Brain microvascular endothelial cell (primary cell): Measurements from ENCODE around the gene ANO8.
A peak's percentile ranks its signal among the peaks of the same experiment; 100 is the strongest.

ENCODE experiments used
- DNase-seq: peaks from one replicate; pipeline ENCODE4 v3.0.0-alpha.2; 2020
- H3K27ac ChIP-seq: fragments of 250-450 bp; sonication (Bioruptor Pico); 2 replicates; pipeline ENCODE4 v1.5.1; 2020; ENCODE audit warnings: mild to moderate bottlenecking, moderate library complexity
- H3K27me3 ChIP-seq: fragments of 250-450 bp; sonication (Bioruptor Pico); replicated peaks from 2 replicates; pipeline ENCODE4 v1.5.1; 2020; ENCODE audit warnings: mild to moderate bottlenecking
- H3K36me3 ChIP-seq: fragments of 250-450 bp; sonication (Bioruptor Pico); replicated peaks from 2 replicates; pipeline ENCODE4 v1.5.1; 2020; ENCODE audit warnings: mild to moderate bottlenecking
- H3K4me3 ChIP-seq: 2 replicates; pipeline ENCODE4 v1.5.1; 2011; ENCODE audit warnings: low read depth, mild to moderate bottlenecking, control low read depth, low read length, moderate library complexity
- in situ Hi-C: cut with HindIII; loops from 2 replicates; pipeline ENCODE4 v1.10.0; 2017; ENCODE audit warnings: low sequenced_read_pairs, low pct_ligation_motif_present
- TF ChIP-seq, protein P1 (sequence below): IDR thresholded peaks from 2 replicates; pipeline ENCODE4 v1.5.1; 2011; ENCODE audit warnings: low read depth, mild to moderate bottlenecking, moderate library complexity, low read length, control low read depth, inconsistent platforms; ENCODE audit errors: missing control alignments

ANO8 gene

DNA sequence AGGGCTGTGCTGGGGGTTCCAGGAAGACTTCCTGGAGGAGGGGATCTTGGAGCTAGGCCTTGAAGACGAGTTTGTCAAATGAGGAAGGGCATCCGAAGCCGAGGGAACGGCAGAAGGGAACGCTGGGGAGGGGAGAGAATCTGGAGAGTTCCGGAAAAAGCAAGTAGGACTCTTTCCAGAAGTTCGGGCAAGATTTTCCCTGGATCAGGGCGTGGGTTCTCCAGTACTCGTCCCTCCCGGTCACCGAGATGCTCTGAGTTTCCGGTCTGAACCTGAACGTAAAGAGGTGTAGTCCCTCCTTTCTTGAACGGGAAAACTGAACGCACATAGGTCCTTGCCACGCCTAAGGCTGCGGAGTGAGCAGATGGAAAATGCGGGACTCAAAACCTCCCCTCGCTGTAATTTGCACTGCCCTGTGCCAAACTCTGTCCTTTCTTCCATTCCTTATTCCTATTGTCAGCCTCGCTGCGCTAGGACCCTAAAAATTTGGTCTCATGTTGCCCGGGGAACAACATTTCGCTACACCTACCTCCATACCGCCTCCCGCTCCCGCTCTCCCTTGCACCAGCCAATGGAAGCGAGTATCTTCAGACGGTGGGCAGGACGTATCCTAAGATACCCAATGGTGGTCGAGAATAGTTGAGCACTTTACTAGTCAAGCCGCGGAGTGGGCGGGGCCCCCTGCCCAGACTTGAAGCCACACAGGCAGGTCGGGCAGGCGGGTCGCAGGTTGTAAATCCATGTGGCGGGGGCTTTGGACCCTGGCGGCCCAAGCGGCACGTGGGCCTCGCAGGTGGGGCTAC is 2.4 kb upstream of the ANO8 start, which contains the start of gene GTPBP3:
GTPBP3 (plus strand) TSS at position 682 of the 803 bp plus-strand sequence; CDS start at position 741, 59 bp downstream.
- H3K36me3 ChIP-seq = peaks cover 4% of the 10 kb centered on the region
- DNase-seq = peak; percentile 99
- in situ Hi-C loops = no loop called here
- H3K4me3 ChIP-seq = peak within 1 kb of the TSS; percentile 87
- H3K27ac ChIP-seq = peak within 1 kb of the TSS; percentile 49
- no peaks in the 10 kb centered on the region for H3K27me3 ChIP-seq
- TF ChIP-seq, protein P1, sequence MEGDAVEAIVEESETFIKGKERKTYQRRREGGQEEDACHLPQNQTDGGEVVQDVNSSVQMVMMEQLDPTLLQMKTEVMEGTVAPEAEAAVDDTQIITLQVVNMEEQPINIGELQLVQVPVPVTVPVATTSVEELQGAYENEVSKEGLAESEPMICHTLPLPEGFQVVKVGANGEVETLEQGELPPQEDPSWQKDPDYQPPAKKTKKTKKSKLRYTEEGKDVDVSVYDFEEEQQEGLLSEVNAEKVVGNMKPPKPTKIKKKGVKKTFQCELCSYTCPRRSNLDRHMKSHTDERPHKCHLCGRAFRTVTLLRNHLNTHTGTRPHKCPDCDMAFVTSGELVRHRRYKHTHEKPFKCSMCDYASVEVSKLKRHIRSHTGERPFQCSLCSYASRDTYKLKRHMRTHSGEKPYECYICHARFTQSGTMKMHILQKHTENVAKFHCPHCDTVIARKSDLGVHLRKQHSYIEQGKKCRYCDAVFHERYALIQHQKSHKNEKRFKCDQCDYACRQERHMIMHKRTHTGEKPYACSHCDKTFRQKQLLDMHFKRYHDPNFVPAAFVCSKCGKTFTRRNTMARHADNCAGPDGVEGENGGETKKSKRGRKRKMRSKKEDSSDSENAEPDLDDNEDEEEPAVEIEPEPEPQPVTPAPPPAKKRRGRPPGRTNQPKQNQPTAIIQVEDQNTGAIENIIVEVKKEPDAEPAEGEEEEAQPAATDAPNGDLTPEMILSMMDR = no peak

DNA sequence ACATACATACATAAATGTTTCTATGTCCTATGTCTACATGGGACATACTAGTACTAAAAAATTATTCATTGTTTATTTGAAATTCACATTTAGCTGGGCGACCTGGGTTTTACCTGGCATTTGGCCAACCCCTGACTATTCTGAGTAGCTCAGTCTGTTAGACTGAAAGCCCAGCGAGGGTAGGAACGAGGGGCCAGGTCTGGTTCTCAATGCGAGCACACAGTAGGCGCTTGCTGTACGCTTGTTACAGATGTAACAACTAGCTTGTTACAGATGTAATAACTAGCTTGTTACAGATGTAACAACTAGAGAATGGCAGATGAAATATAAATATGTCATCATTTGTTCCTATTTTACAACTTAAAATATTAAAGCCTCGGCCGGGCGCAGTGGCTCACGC is 920 bp upstream of the ANO8 start:
- peaks cover 4% of the 10 kb centered on the region for H3K36me3 ChIP-seq
- no peak overlapping the region for H3K4me3 ChIP-seq
- TF ChIP-seq, protein P1 = no peak
- H3K27ac ChIP-seq = no peak overlapping the region
- H3K27me3 ChIP-seq = no peaks in the 10 kb centered on the region
- in situ Hi-C loops = no loop called here
- no peak for DNase-seq

DNA sequence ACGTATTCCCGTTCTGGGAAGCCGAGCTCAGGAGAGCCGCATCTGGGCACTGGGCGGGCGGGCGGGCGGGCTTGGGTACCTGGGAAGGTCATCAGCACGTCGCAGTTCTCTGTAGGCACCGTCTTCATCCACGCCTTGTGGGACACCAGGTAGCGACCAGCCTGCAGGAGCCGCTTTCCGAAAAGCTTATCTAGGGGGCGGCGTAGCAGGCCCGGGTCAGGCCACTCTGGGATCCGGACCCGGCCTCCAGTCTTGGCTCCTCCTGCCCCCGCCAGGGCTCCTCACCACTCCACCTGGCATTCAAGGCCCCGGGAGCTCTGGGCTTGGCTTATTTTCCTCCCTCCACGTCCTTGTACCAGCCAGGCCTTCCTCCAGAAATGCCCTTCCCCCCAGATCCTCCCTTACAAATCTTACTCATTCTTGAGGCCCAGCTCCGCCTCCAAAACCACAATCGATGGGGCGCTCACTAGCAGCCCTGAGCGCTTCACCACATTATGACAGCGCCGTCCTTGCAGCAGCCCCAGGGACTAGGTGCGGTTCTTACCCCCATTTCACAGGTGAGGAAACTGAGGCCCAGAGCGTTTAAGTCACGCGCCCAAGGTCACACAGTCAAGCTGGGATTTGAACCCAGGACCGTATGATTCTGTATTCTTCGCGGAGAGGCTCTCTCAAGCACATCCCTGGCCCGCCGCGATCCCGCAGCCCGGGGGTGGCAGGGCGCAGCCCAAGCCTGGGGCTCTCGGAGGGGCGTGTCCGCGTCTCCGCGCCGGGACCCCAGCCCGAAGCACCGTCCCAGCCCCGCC is 843 bp downstream of the ANO8 start:
- Histone ChIP-seq H3K36me3 (peaks cover 4% of the 10 kb centered on the region), H3K27ac (peak overlapping the region; percentile 50), H3K4me3 (peak overlapping the region; percentile 69), H3K27me3 (no peaks in the 10 kb centered on the region)
- DNase-seq = peak; percentile 78
- TF ChIP-seq, protein P1 = no peak
- in situ Hi-C loops = no loop called here

DNA sequence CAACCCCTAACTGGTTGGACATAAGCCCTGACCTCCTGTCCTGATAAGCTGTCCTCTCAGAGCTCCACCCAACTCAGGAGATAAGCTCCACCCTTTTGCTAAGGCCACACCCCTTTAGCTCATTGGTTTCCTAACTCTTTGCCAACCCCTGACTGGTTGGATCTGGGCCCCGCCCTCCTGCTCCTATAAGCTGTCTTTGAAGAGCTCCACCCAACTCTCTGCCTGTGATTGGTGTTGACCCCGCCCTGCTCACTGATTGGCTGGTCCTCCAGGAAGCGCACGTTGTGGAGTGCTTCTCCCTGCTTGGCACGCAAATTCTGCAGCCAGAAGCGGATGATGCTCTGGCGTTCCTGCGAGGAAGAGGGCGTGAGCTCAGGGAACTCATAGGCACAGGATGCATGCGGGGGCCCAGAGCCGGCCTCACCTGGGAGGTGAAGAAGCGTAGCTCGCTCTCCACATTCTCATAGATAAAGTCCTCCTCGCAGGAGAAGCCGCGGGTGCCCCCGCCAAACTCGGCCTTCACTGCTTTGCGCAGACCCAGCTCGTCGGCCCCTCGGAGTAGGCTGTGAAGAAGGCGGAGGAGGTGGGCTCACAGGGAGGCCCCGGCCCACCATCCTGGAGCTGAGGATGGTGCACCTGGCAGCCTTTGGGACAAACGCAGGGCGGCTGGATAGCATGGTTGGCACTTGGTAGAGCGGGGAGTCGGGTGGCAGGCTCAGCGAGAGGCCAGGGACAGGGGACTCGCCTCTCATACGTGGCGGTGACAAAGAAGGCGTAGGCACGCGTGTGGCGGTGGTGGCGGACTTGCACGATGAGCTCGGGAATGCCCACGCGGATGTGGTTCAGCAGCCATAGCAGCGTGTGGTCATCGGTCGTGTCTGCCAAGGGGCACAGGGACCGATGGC is 1.7 kb downstream of the ANO8 start:
- H3K27ac ChIP-seq = no peak overlapping the region
- TF ChIP-seq, protein P1 = no peak
- no peak for DNase-seq
- no peak overlapping the region for H3K4me3 ChIP-seq
- peaks cover 4% of the 10 kb centered on the region for H3K36me3 ChIP-seq
- in situ Hi-C loops = no loop called here
- no peaks in the 10 kb centered on the region for H3K27me3 ChIP-seq

DNA sequence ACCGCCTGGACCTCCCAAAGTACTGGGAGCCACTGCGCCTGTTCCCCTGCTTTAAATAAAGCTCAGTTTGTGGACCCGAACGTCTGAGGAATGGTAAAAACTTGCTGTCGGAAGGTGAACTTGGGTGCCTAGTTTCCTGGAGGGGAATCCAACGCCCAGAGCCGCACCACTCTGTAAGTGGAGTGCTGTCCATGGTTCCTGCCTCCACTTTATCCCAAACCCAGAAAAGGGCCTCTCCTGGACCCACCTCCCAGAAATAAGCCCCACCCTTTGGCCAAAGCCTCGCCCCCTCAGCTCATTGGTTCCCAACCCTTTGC is 2.3 kb downstream of the ANO8 start:
- no peak for DNase-seq
- peaks cover 4% of the 10 kb centered on the region for H3K36me3 ChIP-seq
- H3K4me3 ChIP-seq = no peak overlapping the region
- TF ChIP-seq, protein P1 = no peak
- no peak overlapping the region for H3K27ac ChIP-seq
- in situ Hi-C loops = no loop called here
- H3K27me3 ChIP-seq = no peaks in the 10 kb centered on the region
